Skeletal muscle tissue (tissue), 4 donors: ENCODE results near the gene HMBS. TPM values are rescaled to one million over a fixed set of nuclear protein-coding genes. Genes with fewer than 3 reads are reported as not detected.
"Not testable (repeated sequence)": the region's sequence is repeated elsewhere in the genome, so short reads cannot be mapped to it uniquely, and the experiment has no call there.

ENCODE experiments used
- H3K27ac ChIP-seq: one replicate; pipeline ENCODE4 v1.7.0; 2013; ENCODE audit warnings: mild to moderate bottlenecking, low read depth, low read length, inconsistent platforms
- H3K27me3 ChIP-seq, 3 donors: one replicate each; pipeline ENCODE4 v1.7.0; 2013; ENCODE audit warnings: low read length in 3 of 3; ENCODE audit not compliant: control insufficient read depth in 3 of 3, insufficient read depth in 3 of 3
- H3K36me3 ChIP-seq, 3 donors: one replicate each; pipeline ENCODE4 v1.7.0; 2013; ENCODE audit warnings: low read length in 3 of 3; ENCODE audit not compliant: control insufficient read depth in 3 of 3, insufficient read depth in 3 of 3
- H3K4me1 ChIP-seq, 3 donors: one replicate each; pipeline ENCODE4 v1.7.0; 2013; ENCODE audit warnings: low read length in 3 of 3, mild to moderate bottlenecking in 3 of 3; ENCODE audit not compliant: control insufficient read depth in 3 of 3, insufficient read depth in 3 of 3
- H3K4me3 ChIP-seq, 3 donors: one replicate each; pipeline ENCODE4 v1.7.0; 2013; ENCODE audit warnings: low read length in 3 of 3
- H3K9ac ChIP-seq, 3 donors: one replicate each; pipeline ENCODE4 v1.7.0; 2013; ENCODE audit warnings: low read length in 3 of 3, mild to moderate bottlenecking in 3 of 3, moderate library complexity in 2 of 3, low read depth in 1 of 3
- H3K9me3 ChIP-seq, 3 donors: one replicate each; pipeline ENCODE4 v1.7.0; 2013; ENCODE audit warnings: low read length in 3 of 3; ENCODE audit not compliant: control insufficient read depth in 3 of 3
- total RNA-seq: library from RNA; depleted of rRNA; stranded (reverse); fragments of >200 nt; gene quantifications from one replicate; pipeline ENCODE4 v1.2.3, GENCODE V29; 2014
- donor health status: Osteomylitis.

HMBS gene
- total RNA-seq, 1 donor from 2014 or later: 6.8 TPM

- H3K9me3 ChIP-seq: no peaks in the 10 kb centered on the region
- H3K27me3 ChIP-seq: no peaks in the 10 kb centered on the region
- no peak overlapping the region for H3K4me3 ChIP-seq
- H3K36me3 ChIP-seq: peaks cover 34 to 58% (median 47%) of the 10 kb centered on the region in 3 donors
- H3K4me1 ChIP-seq: peaks cover 0 to 3% (median 2%) of the 10 kb centered on the region in 3 donors
- no peak overlapping the region for H3K9ac ChIP-seq
- H3K27ac ChIP-seq: no peak overlapping the region
These were observed 46.0 kb downstream of the HMBS start for GRCh38 chr11:119130662-119131061.

DNA sequence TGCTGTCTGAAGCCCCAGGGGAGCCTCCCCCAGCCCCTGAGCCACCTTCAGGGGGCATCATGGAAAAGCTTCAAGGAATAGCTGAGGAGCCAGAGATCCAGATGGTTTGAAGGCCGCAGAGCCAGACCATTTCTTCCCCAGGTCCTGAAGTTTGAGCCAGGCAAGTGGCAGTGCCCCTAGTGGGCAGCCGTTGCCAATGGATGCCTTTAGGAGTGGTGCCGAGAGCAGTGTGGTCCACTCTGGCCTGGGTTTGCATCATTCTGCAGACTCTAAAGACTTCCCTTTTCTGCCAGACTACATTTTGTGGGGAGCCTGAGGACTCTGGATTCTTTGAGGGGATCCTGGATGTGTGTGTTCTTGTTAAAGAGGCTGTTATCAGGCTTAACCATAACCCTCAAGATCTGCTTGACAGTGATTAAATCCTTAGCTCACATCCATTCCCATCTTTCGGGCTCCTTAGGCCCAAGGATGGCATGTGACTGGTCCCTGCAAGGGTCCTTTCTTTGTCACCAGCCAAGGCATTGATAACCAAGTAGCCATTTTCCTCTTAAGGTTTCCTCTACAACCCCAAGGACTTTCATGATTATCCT is 49.8 kb downstream of the HMBS start:
- H3K27ac ChIP-seq: no peak overlapping the region
- H3K9ac ChIP-seq: no peak overlapping the region
- H3K4me3 ChIP-seq: no peak overlapping the region
- no peaks in the 10 kb centered on the region for H3K4me1 ChIP-seq
- peaks cover 0 to 3% (median 0%) of the 10 kb centered on the region in 3 donors for H3K27me3 ChIP-seq
- H3K9me3 ChIP-seq: no peaks in the 10 kb centered on the region
- H3K36me3 ChIP-seq: peaks cover 34 to 48% (median 45%) of the 10 kb centered on the region in 3 donors

- H3K9me3 ChIP-seq, H3K27me3 ChIP-seq, H3K9ac ChIP-seq, H3K36me3 ChIP-seq, H3K4me3 ChIP-seq, H3K27ac ChIP-seq, H3K4me1 ChIP-seq: not testable (repeated sequence)
These were observed 54.6 kb downstream of the HMBS start for GRCh38 chr11:119139276-119139675.

Other genes starting within 250 kb of the HMBS start
- not detected for gene CXCR5, start 201.0 kb upstream of the HMBS start, total RNA-seq
- gene BCL9L, start 159.0 kb upstream of the HMBS start, total RNA-seq: 24.0 TPM
- not detected for gene UPK2, start 128.6 kb upstream of the HMBS start, total RNA-seq
- not detected for gene FOXR1, start 113.1 kb upstream of the HMBS start, total RNA-seq
- gene CENATAC, start 86.7 kb upstream of the HMBS start, total RNA-seq: 8.4 TPM
- gene RPS25, start 66.5 kb upstream of the HMBS start, total RNA-seq: 1,590 TPM
- gene TRAPPC4, start 66.1 kb upstream of the HMBS start, total RNA-seq: 39.1 TPM
- gene SLC37A4, start 54.0 kb upstream of the HMBS start, total RNA-seq: 6.8 TPM
- gene HYOU1, start 27.7 kb upstream of the HMBS start, total RNA-seq: 23.0 TPM
- 21.4 TPM for gene VPS11, start 17.1 kb upstream of the HMBS start, total RNA-seq
- 8.4 TPM for gene DPAGT1, start 17.0 kb downstream of the HMBS start, total RNA-seq
- 2.1 TPM for gene C2CD2L, start 22.5 kb downstream of the HMBS start, total RNA-seq
- 18.3 TPM for gene HINFP, start 36.7 kb downstream of the HMBS start, total RNA-seq
- under 0.01 TPM for gene ABCG4, start 64.2 kb downstream of the HMBS start, total RNA-seq
- gene NLRX1, start 83.8 kb downstream of the HMBS start, total RNA-seq: 17.2 TPM
- gene NHERF4, start 100.6 kb downstream of the HMBS start, total RNA-seq: under 0.01 TPM
- 9.9 TPM for gene CBL, start 121.5 kb downstream of the HMBS start, total RNA-seq
- gene MCAM, start 232.2 kb downstream of the HMBS start, total RNA-seq: 120 TPM
- gene RNF26, start 249.6 kb downstream of the HMBS start, total RNA-seq: 2.1 TPM